ENCODE measurements around the gene EEIG1.

Gene EEIG1

DNA sequence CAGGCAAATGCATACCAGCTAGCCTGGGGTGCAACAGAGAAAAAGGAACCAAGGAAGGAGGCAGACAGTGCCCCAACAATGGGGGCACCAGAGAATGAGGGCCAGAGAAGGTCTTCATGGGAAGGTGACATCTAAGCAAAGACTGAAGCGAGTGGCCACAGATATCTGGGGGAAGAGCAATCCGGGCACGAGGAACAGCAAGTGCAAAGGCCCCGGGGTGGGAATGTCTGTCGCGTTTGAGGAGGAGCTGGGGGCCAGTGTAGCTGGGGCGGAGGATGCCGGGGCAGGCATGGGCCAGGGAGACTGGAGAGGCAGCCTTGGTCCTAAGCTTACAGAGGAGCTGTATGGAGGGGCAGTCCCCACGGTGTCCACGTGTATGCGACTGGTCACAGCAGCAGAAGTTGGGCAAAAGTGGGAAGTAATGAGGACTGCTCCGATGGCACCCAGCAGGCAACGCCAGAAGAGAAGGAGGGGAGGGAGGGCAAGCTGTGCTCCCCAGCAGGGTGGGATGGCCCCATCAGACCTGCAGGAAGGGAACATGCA is 19.1 kb downstream of the EEIG1 start:
- H3K79me2 ChIP-seq (ENCODE audit: low read length) = peaks cover 97% of the 10 kb centered on the region
- no peaks in the 10 kb centered on the region for H3K4me1 ChIP-seq (ENCODE audit: low read length)

GRCh38 chr9:127961155-127961490 is 19.7 kb downstream of the EEIG1 start:
- no peak for DNase-seq
- Histone ChIP-seq H3F3A (ENCODE audit: insufficient read depth, low read length) (peaks cover under 1% of the 10 kb centered on the region; the same call in 1 of the 2 replicates), H3K4me2 (ENCODE audit: low read depth, low read length) (no peak overlapping the region), H3K27ac (ENCODE audit: low read length) (no peak overlapping the region), H3K27me3 (replicated peaks; ENCODE audit: insufficient read depth, low read length) (no peaks in the 10 kb centered on the region), H3K79me2 (ENCODE audit: low read length) (peaks cover 95% of the 10 kb centered on the region), H3K4me1 (ENCODE audit: low read length) (peaks cover under 1% of the 10 kb centered on the region), H3K9me3 (replicated peaks; ENCODE audit: insufficient read depth, low read length) (no peaks in the 10 kb centered on the region), H3K9ac (ENCODE audit: low read length) (no peak overlapping the region), H4K20me1 (ENCODE audit: insufficient read depth, low read length) (no peaks in the 10 kb centered on the region; the same call in 1 of the 2 replicates), H3K9me2 (replicated peaks; ENCODE audit: insufficient read depth, low read length) (no peaks in the 10 kb centered on the region), H2AFZ (ENCODE audit: low read length) (no peak overlapping the region), H3K36me3 (replicated peaks; ENCODE audit: insufficient read depth, low read length) (no peaks in the 10 kb centered on the region), H3K4me3 (ENCODE audit: low read length) (no peak overlapping the region)
- TF ChIP-seq EZH2phosphoT487 (IDR thresholded peaks at IDR 0.05; ENCODE audit: low read length) (no peak), EZH2 (optimal IDR thresholded peaks at IDR 0.05; ENCODE audit: low read depth, low read length) (no peak)
- TF ChIP-seq, protein P1, sequence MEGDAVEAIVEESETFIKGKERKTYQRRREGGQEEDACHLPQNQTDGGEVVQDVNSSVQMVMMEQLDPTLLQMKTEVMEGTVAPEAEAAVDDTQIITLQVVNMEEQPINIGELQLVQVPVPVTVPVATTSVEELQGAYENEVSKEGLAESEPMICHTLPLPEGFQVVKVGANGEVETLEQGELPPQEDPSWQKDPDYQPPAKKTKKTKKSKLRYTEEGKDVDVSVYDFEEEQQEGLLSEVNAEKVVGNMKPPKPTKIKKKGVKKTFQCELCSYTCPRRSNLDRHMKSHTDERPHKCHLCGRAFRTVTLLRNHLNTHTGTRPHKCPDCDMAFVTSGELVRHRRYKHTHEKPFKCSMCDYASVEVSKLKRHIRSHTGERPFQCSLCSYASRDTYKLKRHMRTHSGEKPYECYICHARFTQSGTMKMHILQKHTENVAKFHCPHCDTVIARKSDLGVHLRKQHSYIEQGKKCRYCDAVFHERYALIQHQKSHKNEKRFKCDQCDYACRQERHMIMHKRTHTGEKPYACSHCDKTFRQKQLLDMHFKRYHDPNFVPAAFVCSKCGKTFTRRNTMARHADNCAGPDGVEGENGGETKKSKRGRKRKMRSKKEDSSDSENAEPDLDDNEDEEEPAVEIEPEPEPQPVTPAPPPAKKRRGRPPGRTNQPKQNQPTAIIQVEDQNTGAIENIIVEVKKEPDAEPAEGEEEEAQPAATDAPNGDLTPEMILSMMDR (IDR thresholded peaks at IDR 0.05; ENCODE audit: low read length) = no peak

More for the DNA sequence above, 19.1 kb downstream of the EEIG1 start:
- H2AFZ ChIP-seq (ENCODE audit: low read length) = no peak overlapping the region
- no peak for DNase-seq
- no peaks in the 10 kb centered on the region for H3F3A ChIP-seq (ENCODE audit: insufficient read depth, low read length)
- H3K27me3 ChIP-seq (replicated peaks; ENCODE audit: insufficient read depth, low read length) = no peaks in the 10 kb centered on the region
- H3K36me3 ChIP-seq (replicated peaks; ENCODE audit: insufficient read depth, low read length) = no peaks in the 10 kb centered on the region
- H3K9me3 ChIP-seq (replicated peaks; ENCODE audit: insufficient read depth, low read length) = no peaks in the 10 kb centered on the region
- H3K9me2 ChIP-seq (replicated peaks; ENCODE audit: insufficient read depth, low read length) = no peaks in the 10 kb centered on the region
- no peaks in the 10 kb centered on the region; the same call in 1 of the 2 replicates for H4K20me1 ChIP-seq (ENCODE audit: insufficient read depth, low read length)
- TF ChIP-seq EZH2phosphoT487 (IDR thresholded peaks at IDR 0.05; ENCODE audit: low read length) (no peak), EZH2 (optimal IDR thresholded peaks at IDR 0.05; ENCODE audit: low read depth, low read length) (no peak)
- TF ChIP-seq, protein P1 (IDR thresholded peaks at IDR 0.05; ENCODE audit: low read length) = no peak
- no peak overlapping the region for H3K27ac ChIP-seq (ENCODE audit: low read length)
- no peak overlapping the region for H3K9ac ChIP-seq (ENCODE audit: low read length)
- H3K4me3 ChIP-seq (ENCODE audit: low read length) = no peak overlapping the region
- no peak overlapping the region for H3K4me2 ChIP-seq (ENCODE audit: low read depth, low read length)

DNA sequence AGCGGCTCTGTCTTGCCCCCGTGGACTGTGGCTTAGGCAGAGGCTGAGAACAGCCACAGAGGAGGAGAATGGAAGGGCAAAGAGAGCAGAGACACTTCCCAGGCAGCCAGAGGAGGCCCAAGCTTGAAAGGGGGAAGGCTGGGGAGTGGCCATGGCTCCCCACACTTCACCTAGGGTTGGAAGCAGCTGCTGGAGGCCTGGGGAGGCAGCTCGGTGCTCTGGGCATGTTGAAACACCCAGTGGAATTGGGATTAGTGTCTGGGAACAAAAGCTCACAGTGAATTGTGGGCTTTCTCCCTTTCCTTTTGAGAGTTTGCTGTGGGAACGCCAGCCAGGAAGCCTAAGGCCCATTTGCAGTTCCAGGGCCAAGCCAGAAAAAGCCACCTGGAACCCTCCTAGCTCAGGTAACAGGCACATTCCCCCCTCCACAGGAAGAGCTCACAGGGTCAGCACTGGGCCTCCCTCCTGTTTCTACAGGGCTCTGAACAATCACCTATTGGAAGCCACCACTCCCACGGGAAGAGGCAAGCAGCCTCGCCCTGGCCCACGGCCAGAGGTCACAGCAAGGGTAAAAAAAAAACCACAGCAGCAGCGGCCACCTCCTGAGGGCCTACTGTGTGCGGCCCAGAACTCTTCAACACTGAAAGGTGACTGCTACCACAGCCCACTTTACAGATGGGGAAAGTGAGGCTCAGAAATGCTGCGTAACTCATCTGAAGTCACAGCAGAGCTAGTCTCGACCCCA is 20.2 kb downstream of the EEIG1 start:
- no peaks in the 10 kb centered on the region; the same call in 1 of the 2 replicates for H4K20me1 ChIP-seq (ENCODE audit: insufficient read depth, low read length)
- peaks cover 6% of the 10 kb centered on the region for H3K4me1 ChIP-seq (ENCODE audit: low read length)
- H3K27me3 ChIP-seq (replicated peaks; ENCODE audit: insufficient read depth, low read length) = no peaks in the 10 kb centered on the region
- H3F3A ChIP-seq (ENCODE audit: insufficient read depth, low read length) = peaks cover 6% of the 10 kb centered on the region
- no peaks in the 10 kb centered on the region for H3K36me3 ChIP-seq (replicated peaks; ENCODE audit: insufficient read depth, low read length)
- H3K4me2 ChIP-seq (ENCODE audit: low read depth, low read length) = no peak overlapping the region
- H3K9ac ChIP-seq (ENCODE audit: low read length) = no peak overlapping the region
- no peak overlapping the region for H2AFZ ChIP-seq (ENCODE audit: low read length)
- H3K79me2 ChIP-seq (ENCODE audit: low read length) = peaks cover 95% of the 10 kb centered on the region
- no peak for TF ChIP-seq EZH2 (optimal IDR thresholded peaks at IDR 0.05; ENCODE audit: low read depth, low read length)
- TF ChIP-seq, protein P1 (IDR thresholded peaks at IDR 0.05; ENCODE audit: low read length) = no peak
- TF ChIP-seq EZH2phosphoT487 (IDR thresholded peaks at IDR 0.05; ENCODE audit: low read length) = no peak
- no peaks in the 10 kb centered on the region for H3K9me3 ChIP-seq (replicated peaks; ENCODE audit: insufficient read depth, low read length)
- H3K27ac ChIP-seq (ENCODE audit: low read length) = no peak overlapping the region
- H3K4me3 ChIP-seq (ENCODE audit: low read length) = no peak overlapping the region
- no peak for DNase-seq
- H3K9me2 ChIP-seq (replicated peaks; ENCODE audit: insufficient read depth, low read length) = no peaks in the 10 kb centered on the region

Measured in MM.1S (cell line).